Retina (tissue), 1 donor: ENCODE data around the gene TMEM63A.
"Not testable (repeated sequence)": the region's sequence is repeated elsewhere in the genome, so short reads cannot be mapped to it uniquely, and the experiment has no call there.

ENCODE experiments used
- DNase-seq: peaks from one replicate; pipeline ENCODE4 v3.0.0-alpha.2; 2016

TMEM63A gene

GRCh38 chr1:225816643-225817538 lies 65.3 kb downstream of the TMEM63A start:
- DNase-seq, result peak; percentile 22

- no peak for DNase-seq
These were observed 66.5 kb downstream of the TMEM63A start for GRCh38 chr1:225815526-225816178.

- DNase-seq, result not testable (repeated sequence)
These were observed 67.1 kb downstream of the TMEM63A start for GRCh38 chr1:225815090-225815489.

GRCh38 chr1:225814381-225814780 lies 67.8 kb downstream of the TMEM63A start:
- DNase-seq, result no peak

- no peak for DNase-seq
These were observed 68.8 kb downstream of the TMEM63A start for GRCh38 chr1:225813214-225813964.

- no peak for DNase-seq
These were observed 69.5 kb downstream of the TMEM63A start for GRCh38 chr1:225812488-225813213.

GRCh38 chr1:225811622-225812487 lies 70.3 kb downstream of the TMEM63A start:
- DNase-seq, result peak; percentile 28

- DNase-seq, result peak; percentile 53
These were observed 71.3 kb downstream of the TMEM63A start for GRCh38 chr1:225810579-225811538.

GRCh38 chr1:225809842-225810578 lies 72.2 kb downstream of the TMEM63A start, which contains the start of gene EPHX1:
Gene EPHX1 (plus strand): TSS chr1:225810124. CDS start chr1:225828730, 18,606 bp downstream.
- DNase-seq, result peak; percentile 81

GRCh38 chr1:225808136-225808535 lies 74.0 kb downstream of the TMEM63A start:
- no peak for DNase-seq

GRCh38 chr1:225806736-225807135 lies 75.4 kb downstream of the TMEM63A start:
- DNase-seq, result not testable (repeated sequence)

- no peak for DNase-seq
These were observed 75.9 kb downstream of the TMEM63A start for GRCh38 chr1:225806249-225806648.

GRCh38 chr1:225801146-225801545 lies 81.0 kb downstream of the TMEM63A start:
- DNase-seq, result not testable (repeated sequence)

- not testable (repeated sequence) for DNase-seq
These were observed 86.1 kb downstream of the TMEM63A start for GRCh38 chr1:225796097-225796496.
